GM21526 (cell line): ENCODE data around the gene COPB2.
"Not testable (repeated sequence)": the region's sequence is repeated elsewhere in the genome, so short reads cannot be mapped to it uniquely, and the experiment has no call there.

Source experiments
- ATAC-seq: cut with Tn5 transposase; IDR thresholded peaks from one replicate; pipeline ENCODE4 v1.9.1; 2021; ENCODE audit warnings: moderate library complexity; ENCODE audit not compliant: unreplicated experiment, low FRiP score

The COPB2 gene

DNA sequence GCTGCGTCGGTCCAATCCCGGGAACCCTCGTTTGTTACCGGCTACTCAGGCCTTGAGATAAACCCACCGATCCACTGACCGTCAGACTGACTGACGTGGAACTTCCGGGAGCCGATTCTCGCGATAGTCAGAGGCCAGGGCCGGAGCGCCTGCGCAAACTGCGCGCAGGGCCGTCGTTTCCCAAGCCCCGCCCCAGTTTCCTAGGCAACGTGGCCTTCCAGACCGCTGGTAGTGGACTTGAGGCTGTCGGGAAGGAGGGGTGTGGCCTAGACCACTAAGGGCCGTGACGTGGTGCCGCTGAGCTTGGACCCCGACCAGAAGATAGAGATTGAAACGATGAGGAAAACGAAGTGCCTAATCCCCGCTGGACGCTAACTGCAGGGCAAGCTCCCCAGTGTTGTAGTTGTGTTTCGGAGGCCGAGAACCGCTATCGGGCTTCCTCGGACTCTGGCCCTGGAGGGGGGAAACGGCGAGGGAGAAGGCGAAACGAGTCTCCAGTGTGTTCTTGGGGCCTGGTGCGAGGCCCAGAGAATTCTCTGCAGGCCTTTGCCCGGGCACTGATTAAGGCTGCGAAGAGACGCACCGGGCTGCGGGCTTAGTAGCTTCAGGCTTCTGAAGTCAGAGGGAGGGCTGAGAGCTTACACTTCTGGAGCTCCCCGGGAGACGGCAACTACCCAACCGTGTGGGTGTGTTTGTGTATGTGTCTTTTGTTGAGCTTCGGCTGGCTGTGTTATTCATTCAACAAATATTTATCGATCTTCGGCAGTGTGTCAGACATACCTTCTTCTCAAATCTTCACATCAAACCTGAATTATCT is at the start of gene COPB2:
Gene COPB2, minus strand, starts transcription at position 96 of the 817 bp plus-strand sequence. CDS start 97 bp downstream, outside the sequence.
- peak; percentile 98 for ATAC-seq

DNA sequence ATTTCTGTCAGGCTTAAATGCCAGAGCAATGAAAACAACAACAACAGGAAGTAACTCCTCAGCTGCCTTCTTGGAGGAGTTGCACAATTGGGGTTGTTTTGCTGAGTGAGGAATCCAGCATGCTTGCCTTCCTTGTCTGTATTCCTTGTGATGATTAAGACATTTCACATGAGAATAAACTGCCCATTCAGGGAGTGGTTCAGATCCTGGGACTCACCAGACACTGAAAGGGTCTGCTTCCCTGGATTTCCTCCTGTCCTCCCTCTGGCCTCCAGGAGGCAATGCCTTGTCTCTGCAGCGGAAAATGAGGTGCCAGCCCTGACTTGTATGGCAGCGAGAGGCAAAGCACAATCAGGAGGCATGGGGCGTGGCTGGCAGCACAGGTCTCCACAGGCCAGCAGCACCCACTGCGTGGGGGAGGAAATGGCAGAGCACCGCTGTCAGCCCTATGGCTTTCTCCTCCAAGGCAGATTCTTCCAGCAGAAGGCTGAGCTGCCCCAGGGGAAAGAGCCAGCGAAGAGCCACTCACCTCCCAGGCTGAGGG is 45.4 kb upstream of the COPB2 start:
- ATAC-seq = no peak

DNA sequence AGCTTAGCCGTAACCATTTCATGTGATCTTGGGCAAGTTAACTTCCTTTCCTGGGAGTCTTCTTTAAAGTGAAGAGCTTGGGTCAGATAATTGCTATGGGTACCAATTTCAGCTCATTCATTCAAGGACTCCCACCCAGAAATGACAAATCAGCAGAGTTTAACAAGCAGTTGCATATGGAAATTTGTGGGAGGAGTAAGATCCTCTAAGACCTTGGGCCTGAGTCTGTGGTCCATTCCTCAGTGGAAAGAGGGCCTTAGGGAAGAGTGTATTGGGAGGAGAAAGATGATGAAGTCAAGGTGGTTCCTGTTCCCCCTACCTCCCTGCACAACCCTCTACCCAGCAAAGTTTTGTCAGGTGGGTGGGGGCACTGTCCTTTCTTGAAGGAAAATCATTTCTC is 44.8 kb upstream of the COPB2 start:
- no peak for ATAC-seq

DNA sequence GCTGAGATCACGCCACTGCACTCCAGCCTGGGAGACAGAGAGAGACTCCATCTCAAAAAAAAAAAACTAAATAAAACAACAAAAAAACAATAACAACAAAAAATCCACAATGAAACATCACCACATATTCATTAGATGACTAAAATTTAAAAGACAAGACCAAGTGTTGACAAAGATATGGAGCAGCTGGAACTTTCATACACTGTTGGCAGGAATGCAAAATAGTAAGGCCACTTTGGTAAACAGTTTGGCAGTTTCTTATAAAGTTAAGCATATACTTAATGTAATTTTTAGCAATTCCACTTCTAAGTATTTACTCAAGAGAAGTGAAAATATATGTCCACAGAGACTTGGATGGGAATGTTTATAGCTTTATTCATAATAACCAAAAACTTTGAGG is 43.6 kb upstream of the COPB2 start:
- no peak for ATAC-seq

DNA sequence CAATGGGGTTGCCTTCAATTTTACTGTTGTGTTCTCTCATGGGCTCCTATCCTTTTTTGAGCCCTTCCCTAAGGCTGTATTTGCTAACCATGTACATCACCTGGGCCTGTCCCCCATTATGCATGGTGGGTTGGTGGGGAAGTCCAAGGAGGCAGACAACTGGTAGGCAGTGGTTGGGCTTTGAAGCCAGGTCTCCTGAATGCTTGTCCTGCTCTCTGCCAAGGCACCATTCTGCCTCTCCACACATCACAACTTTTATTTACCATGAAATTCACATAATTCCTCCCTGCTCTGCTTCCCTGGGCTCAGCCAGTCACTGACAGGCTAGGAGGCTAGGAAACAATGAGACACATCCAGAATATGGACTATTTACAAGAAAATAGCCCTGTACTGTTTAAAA is 41.0 kb upstream of the COPB2 start:
- no peak for ATAC-seq

DNA sequence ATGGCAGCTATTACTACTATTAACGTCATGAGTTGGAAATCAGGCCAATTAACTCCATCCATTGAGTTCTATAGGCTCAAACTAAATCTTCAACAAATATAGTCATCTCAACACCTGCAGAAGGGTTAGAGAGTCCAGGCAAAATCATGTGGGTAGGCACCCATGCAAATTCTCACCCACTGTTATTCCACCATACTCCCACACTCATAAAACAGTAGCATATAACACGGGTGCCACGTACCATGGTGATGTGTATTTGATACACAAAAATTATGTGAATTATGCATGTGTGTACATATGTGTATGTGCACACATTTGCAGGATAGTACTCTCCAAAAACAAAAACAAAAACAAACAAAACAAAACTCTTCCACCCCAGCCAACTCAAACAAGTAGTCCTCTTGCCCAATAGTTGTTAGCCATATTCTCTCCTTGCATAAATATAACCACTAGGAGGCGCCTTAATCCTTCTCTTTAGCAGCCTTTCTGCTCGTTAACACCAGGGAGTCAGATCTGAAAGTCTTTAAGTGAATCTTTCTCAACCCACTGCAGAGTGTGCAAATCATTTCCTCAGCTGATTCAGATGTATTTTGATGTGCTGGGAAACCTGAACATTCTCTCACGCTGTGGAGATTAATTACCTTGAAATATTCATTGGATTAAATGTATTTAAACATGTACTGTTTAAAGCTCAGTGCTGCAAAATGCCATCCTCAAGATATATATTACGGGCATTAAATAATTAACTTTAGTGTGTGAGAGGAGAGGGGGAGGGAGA is 38.0 kb upstream of the COPB2 start:
- peak; percentile 89 for ATAC-seq

DNA sequence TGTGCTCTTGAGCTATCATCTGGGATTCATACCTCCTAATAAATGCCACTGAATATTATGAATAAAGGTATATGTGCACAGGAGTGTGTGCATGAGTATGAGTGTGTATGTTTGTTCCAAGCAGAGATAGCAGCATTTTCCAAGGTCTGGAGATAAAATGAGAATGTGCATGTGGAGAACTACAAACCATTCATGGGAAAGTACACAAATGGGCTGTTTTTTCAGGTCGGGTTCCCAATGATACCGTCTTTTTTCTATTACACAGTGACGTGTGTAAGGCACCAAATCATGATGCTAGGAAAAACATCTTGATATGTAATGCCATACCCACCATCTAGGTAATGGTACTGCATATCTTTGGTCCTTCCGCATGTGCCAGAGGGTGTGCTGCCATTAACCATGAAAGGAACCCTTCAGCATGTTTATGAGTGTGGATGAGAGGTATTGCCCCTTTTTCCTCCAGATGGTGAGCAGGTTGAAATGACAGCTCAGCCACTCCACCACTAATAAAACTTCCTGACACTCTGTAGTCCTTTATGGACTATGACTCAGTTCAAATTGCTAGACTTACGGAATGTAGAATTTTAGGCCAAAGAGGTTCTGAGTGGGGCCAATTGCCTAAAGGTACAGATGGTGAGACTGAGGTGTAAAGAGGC is 36.4 kb upstream of the COPB2 start:
- ATAC-seq = no peak

DNA sequence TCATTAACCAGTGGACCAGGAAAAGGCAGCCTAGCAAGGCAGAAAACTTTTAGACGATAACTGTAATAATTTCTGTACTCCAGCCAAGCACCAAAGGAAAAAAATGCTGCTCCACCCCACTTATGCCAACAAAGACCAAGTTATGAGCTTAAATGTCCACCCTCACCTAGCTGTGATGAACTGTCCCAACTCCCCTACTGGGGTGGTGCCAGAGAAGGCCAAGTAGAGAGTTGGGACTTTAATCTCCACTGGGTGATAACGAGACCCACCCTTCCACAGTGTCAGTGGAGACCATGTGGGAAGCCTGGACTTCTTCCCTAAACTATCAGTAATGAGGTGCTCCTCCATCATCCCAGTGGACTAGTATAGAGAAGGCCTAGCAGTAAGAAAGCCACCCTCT is 33.8 kb upstream of the COPB2 start:
- no peak for ATAC-seq

DNA sequence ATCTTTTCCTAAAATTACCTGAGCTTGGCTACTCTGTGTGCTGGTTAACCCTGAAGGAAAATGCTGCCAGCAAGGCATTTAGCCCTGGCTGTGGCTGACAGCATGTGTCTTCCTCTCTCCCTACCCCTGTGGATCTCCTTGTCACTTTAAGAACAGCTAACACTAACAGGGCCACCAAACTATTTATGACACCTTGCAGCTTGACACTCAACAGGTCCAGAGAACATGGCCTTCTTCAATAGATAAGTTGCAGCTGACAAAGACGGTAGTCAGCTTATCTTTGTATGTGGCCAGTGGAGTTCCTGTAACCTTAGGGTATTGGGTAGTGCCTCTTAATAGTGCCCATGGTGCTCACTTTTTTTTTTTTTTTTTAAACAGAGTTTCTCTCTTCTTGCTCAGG is 32.0 kb upstream of the COPB2 start:
- no peak for ATAC-seq

DNA sequence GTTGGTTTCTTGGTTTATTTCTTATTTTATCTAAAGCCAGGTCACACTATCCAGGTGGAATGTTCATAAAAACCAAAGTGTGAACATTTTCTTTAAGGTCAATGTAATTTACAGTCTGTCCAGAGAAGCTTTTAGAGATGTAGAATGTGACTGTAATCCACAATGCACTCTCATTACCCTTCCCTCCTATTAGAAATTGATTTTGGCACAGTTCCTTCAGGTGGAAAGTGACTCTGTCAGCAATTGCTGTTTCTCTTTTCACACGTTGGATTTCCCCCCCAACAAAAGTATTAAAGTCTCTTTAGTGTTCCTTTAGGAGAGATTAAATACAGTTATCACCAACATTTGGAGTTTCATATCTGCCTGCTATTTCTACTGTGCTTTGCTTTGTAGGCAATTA is 31.6 kb upstream of the COPB2 start:
- no peak for ATAC-seq

DNA sequence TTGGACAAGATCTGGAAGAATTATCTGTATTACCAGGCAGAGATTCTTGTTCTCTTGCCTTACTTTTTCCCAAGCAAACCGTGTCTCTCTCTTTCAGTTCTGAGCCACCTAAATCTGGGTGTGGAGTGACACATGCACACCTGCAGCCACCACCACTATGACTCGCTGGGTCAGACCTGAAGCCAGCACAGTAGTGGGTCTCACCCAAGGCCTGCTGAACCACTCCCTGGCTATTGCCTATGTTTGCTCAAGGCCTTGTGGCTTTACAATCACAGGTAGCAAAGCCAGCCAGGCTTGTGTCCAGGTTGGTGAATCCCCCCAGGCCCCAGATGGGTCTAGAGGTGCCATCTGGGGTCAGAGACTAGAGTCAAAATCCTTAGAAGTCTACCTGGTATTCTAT is 28.7 kb upstream of the COPB2 start:
- no peak for ATAC-seq

DNA sequence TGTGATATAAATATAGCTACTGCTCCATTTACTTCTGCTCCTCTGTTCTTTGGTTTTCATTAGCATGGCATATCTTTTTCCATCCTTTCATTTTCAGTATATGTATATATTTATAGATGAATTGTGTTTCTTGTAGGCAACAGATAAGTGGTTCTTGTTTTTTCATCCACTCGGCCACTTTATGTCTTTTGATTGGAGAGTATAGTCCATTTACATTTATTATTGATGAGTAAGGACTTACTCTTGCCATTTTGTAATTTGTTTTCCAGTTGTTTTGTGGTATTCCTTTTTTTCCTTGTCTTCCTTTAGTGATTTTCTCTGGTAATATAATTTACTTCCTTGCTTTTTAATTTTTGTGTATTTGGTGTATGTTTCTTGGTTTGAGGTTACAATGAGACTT is 26.8 kb upstream of the COPB2 start:
- no peak for ATAC-seq

DNA sequence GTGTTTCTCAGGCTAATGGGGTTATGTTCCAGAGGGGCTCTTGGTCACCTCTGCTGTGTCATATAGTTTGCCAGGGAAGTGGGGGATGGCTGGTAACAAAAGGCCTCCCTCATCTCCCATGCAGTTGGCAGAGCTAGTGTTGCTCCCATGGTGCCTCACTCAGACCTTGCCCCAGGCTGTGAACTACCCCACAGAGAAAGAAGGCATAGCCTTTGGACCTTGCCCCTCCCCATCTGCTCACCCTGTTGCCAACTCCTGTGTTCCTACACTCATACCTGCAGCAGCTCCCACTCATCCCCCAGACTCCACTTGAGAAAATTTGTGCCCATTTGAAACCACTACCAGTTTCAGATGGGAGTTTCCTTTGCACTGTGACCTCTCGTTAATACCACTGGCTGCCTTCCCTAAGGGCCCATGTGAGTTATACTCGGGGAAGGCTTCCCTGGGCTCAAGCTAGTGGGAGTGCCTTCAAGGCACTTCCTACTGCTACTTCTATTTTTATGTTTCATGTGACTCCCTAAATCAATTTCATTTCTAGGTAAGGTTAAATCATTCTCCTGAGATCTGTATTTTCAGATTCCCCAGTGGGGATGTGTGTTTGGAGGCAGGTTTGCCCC is 25.3 kb upstream of the COPB2 start:
- no peak for ATAC-seq

DNA sequence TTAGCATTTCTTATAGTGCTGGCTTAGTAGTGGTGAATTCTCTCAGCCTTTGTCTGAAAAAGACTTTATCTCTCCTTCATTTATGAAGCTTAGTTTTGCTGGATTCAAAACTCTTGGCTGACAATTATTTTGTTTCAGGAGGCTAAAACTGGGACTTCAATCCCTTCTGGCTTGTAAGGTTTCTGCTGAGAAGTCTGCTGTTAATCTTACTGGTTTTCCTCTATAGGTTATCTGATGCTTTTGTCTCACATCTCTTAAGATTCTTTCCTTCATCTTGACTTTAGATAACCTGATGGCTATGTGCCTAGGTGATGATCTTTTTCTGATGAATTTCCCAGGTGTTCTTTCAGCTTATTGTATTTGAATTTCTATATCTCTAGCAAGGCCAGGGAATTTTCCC is 23.4 kb upstream of the COPB2 start:
- not testable (repeated sequence) for ATAC-seq

DNA sequence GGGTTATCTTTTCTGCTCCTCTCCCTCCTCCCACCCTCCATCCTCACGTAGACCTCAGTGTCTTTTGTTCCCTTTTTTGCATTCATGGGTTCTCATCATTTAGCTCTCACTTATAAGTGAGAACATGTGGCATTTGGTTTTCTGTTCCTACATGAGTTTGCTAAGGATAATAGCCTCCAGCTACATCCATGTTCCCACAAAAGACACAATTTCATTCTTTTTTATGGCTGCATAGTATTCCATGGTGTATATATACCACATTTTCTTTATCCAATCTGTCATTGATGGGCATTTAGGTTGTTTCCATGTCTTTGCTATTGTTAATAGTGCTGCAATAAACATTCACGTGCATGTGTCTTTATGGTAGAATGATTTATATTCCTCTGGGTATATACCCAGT is 11.7 kb upstream of the COPB2 start:
- not testable (repeated sequence) for ATAC-seq

DNA sequence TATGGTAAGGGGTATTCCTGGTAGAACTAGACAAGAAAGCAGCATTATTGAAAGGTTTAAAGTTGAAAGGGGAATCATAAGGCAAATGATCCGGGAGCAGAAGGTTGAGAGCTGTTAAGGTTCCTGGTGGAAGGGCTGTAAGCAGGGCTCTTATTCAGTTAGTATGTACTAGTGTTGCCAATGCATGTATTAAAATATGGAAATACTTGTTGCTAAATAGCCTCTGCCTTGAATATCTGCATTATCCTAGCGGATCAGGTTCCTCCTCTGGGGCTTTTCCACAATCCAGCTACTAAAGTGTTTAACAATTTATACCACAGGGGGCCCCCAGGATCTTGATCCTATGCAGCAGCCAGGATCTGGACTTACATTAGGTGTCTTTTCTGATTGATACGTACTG is 7.3 kb upstream of the COPB2 start:
- ATAC-seq = no peak

DNA sequence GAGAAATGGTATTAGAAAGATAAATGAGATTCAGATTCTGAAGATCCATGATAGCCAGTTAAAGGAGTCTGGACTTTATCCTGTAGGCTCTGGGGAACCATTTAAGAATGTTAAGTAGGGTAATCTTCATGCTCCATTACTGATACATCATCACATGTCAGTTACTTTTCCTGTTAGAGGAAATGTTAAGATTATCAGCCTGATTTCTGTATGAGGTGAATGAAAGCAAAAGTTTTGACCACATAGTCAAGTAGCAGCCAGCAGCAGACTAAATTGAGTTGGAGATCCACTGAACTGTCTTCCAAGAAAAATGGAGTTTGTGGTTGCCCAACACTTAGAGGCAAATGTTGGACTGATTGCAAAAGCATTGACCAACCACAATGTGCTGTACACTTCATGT is 4.7 kb upstream of the COPB2 start:
- ATAC-seq = no peak

DNA sequence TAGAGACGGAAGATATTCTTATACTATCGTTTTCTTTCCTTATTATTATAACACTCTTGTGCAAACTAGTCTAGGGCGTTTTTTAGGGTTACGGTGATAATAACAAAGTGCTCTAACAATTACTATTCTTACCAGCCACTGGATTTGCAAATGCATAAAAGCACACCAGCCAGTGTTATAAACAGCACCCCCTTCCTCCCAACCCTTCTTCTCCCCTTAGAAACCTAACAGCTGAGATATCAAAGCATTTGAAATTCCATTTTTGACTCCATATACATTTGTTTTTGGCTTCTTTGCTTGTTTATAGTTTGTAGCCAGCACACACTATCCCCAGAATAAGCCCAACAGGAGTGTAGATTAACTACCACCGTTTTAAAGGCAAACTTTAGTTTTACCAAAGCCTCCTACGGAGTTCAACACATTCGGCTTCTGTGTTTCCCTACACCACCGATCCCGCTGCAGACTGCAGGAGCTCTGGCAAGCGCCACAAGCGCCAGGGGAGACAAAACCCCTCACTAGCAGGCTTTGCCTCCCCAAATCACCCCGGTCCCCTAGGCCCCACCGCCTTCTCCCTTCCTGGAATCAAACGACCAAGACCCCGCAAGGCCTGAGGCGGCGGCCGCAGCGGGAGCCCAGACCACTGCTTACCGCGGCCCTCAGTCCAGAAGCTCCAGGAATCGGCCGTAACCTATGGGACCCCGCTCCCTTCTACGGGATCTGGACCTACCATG is 461 bp downstream of the COPB2 start:
- peak; percentile 7 for ATAC-seq

DNA sequence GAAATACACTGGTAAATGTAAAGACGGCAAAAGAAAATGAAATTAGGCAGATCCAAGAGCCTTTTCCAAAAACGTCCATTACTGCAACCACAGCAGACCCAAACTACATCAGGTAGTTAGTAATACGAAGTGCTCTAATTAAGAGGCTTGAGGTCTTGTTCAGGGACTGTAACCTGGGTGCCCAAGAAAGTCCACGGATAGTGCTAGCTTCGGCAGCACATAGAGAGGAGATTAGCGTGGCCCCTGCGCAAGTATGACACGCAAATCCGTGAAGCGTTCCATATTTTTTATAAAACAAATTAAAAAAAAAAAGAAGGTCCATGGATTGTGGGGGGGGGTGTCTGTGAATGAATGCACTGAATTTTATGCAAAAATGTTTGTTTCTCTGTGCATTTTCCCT is 1.4 kb downstream of the COPB2 start:
- no peak for ATAC-seq

DNA sequence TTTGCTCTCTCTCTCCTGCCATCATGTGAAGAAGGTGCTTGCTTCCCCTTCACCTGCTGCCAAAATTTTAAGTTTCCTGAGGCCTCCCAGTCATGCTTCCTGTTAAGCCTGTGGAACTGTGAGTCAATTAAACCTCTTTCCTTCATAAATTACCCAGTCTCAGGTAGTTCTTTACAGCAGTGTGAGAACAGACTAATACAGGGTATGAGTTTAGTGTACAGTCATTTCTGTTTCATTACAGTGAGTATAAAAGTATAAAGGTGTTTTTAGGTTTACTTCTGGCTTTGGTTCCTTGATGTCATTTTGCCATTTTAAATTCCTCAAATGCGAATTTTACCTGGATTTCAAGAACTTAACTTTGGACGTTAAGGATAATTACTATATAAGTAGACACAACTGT is 7.2 kb downstream of the COPB2 start:
- not testable (repeated sequence) for ATAC-seq
